G401.6 (cell line): Measurements from ENCODE around the gene RFESD.
"Not testable (repeated sequence)": the region's sequence is repeated elsewhere in the genome, so short reads cannot be mapped to it uniquely, and the experiment has no call there.

Experiments used
- FAIRE-seq: peaks from 2 replicates; lab custom pipeline; 2012; peaks lifted over from hg19 to GRCh38; lab: Jason Lieb, UNC

Gene RFESD

GRCh38 chr5:95667061-95667618, 20.6 kb downstream of the RFESD start:
- no peak for FAIRE-seq

- no peak for FAIRE-seq
These were observed 21.1 kb downstream of the RFESD start for GRCh38 chr5:95667678-95668077.

GRCh38 chr5:95668216-95668615, 21.6 kb downstream of the RFESD start:
- FAIRE-seq: no peak

GRCh38 chr5:95668728-95669127, 22.2 kb downstream of the RFESD start:
- FAIRE-seq: no peak

- no peak for FAIRE-seq
These were observed 23.0 kb downstream of the RFESD start for GRCh38 chr5:95669540-95669939.

- no peak for FAIRE-seq
These were observed 23.4 kb downstream of the RFESD start for GRCh38 chr5:95669985-95670384.

- no peak for FAIRE-seq
These were observed 24.0 kb downstream of the RFESD start for GRCh38 chr5:95670568-95670967.

- FAIRE-seq: no peak
These were observed 25.2 kb downstream of the RFESD start for GRCh38 chr5:95671826-95672225.

- FAIRE-seq: no peak
These were observed 26.1 kb downstream of the RFESD start for GRCh38 chr5:95672641-95673040.

GRCh38 chr5:95673081-95673480, 26.5 kb downstream of the RFESD start:
- no peak for FAIRE-seq

GRCh38 chr5:95682891-95683290, 36.3 kb downstream of the RFESD start, which contains the start of gene SPATA9:
SPATA9 (minus strand) TSS chr5:95682991; CDS start chr5:95682854, 137 bp downstream.
- FAIRE-seq: no peak

GRCh38 chr5:95684361-95684760, 37.8 kb downstream of the RFESD start:
- FAIRE-seq: no peak

- no peak for FAIRE-seq
These were observed 40.1 kb downstream of the RFESD start for GRCh38 chr5:95686651-95687050.

- FAIRE-seq: no peak
These were observed 43.1 kb downstream of the RFESD start for GRCh38 chr5:95689680-95690079.

GRCh38 chr5:95690333-95690732, 43.8 kb downstream of the RFESD start:
- no peak for FAIRE-seq

GRCh38 chr5:95697781-95698681, 51.5 kb downstream of the RFESD start:
- FAIRE-seq: no peak

- FAIRE-seq: no peak
These were observed 52.8 kb downstream of the RFESD start for GRCh38 chr5:95699337-95699736.

- FAIRE-seq: no peak
These were observed 54.5 kb downstream of the RFESD start for GRCh38 chr5:95701074-95701473.

GRCh38 chr5:95704150-95704549, 57.6 kb downstream of the RFESD start:
- FAIRE-seq: no peak

- not testable (repeated sequence) for FAIRE-seq
These were observed 59.6 kb downstream of the RFESD start for GRCh38 chr5:95706196-95706595.

GRCh38 chr5:95707055-95707454, 60.5 kb downstream of the RFESD start:
- FAIRE-seq: no peak
